A549 (cell line): Measurements from ENCODE around the gene PGA3.

Experiments
- CHD2 ChIP-seq: fragments of 150-350 bp; IDR thresholded peaks from 2 replicates; pipeline ENCODE4 v1.6.1; 2014; ENCODE audit warnings: low read length; ENCODE audit not compliant: partially characterized antibody
- CTCF ChIP-seq: fragments of >200 bp; sonication (Bioruptor Twin); formaldehyde crosslinking; IDR thresholded peaks from 3 replicates; pipeline ENCODE4 v1.5.1; 2016
- MAFK ChIP-seq: fragments of 450-650 bp; IDR thresholded peaks from 2 replicates; pipeline ENCODE4 v1.6.1; 2014; ENCODE audit not compliant: partially characterized antibody

GRCh38 chr11:61173456-61173855 is 29.9 kb upstream of the PGA3 start:
- TF ChIP-seq CTCF = peak; percentile 27; the same call in 1 of the 3 replicates
- TF ChIP-seq CHD2 = no peak
- no peak for TF ChIP-seq MAFK
